Measurements from ENCODE around the gene SDK2.

DNA sequence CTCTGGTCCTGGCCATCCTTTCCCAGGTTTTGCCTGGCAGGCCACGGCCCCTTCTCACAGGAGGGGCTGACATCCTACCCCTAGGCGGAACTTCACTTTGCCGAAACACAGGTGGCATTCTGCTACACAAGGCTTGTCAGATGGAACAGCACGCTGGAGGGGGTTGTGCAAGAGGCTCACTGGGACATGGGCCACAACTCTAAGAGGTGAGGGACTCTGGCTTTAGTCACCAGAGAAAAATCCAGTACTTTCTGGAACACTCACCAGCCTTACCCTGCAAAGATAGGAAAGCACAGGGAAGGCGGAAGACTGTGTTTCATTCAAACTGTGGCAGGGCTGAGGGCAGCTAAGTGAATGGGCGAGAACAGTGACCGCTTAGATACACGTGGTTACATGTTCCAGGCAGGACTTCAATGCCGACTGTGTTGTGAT, 350.7 kb downstream of the SDK2 start:
- TF ChIP-seq, protein P1, sequence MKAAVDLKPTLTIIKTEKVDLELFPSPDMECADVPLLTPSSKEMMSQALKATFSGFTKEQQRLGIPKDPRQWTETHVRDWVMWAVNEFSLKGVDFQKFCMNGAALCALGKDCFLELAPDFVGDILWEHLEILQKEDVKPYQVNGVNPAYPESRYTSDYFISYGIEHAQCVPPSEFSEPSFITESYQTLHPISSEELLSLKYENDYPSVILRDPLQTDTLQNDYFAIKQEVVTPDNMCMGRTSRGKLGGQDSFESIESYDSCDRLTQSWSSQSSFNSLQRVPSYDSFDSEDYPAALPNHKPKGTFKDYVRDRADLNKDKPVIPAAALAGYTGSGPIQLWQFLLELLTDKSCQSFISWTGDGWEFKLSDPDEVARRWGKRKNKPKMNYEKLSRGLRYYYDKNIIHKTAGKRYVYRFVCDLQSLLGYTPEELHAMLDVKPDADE (IDR thresholded peaks at IDR 0.05) = no peak
- TF ChIP-seq EZH2 (IDR thresholded peaks at IDR 0.05; ENCODE audit: low read depth, unreplicated experiment) = no peak
- TF ChIP-seq, protein P2, sequence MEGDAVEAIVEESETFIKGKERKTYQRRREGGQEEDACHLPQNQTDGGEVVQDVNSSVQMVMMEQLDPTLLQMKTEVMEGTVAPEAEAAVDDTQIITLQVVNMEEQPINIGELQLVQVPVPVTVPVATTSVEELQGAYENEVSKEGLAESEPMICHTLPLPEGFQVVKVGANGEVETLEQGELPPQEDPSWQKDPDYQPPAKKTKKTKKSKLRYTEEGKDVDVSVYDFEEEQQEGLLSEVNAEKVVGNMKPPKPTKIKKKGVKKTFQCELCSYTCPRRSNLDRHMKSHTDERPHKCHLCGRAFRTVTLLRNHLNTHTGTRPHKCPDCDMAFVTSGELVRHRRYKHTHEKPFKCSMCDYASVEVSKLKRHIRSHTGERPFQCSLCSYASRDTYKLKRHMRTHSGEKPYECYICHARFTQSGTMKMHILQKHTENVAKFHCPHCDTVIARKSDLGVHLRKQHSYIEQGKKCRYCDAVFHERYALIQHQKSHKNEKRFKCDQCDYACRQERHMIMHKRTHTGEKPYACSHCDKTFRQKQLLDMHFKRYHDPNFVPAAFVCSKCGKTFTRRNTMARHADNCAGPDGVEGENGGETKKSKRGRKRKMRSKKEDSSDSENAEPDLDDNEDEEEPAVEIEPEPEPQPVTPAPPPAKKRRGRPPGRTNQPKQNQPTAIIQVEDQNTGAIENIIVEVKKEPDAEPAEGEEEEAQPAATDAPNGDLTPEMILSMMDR (conservative IDR thresholded peaks at IDR 0.05; ENCODE audit: low read depth in 2 of 2) = no peak
- TF ChIP-seq POLR2AphosphoS5 (IDR thresholded peaks at IDR 0.05; ENCODE audit: low read depth) = no peak
- TF ChIP-seq, protein P3, sequence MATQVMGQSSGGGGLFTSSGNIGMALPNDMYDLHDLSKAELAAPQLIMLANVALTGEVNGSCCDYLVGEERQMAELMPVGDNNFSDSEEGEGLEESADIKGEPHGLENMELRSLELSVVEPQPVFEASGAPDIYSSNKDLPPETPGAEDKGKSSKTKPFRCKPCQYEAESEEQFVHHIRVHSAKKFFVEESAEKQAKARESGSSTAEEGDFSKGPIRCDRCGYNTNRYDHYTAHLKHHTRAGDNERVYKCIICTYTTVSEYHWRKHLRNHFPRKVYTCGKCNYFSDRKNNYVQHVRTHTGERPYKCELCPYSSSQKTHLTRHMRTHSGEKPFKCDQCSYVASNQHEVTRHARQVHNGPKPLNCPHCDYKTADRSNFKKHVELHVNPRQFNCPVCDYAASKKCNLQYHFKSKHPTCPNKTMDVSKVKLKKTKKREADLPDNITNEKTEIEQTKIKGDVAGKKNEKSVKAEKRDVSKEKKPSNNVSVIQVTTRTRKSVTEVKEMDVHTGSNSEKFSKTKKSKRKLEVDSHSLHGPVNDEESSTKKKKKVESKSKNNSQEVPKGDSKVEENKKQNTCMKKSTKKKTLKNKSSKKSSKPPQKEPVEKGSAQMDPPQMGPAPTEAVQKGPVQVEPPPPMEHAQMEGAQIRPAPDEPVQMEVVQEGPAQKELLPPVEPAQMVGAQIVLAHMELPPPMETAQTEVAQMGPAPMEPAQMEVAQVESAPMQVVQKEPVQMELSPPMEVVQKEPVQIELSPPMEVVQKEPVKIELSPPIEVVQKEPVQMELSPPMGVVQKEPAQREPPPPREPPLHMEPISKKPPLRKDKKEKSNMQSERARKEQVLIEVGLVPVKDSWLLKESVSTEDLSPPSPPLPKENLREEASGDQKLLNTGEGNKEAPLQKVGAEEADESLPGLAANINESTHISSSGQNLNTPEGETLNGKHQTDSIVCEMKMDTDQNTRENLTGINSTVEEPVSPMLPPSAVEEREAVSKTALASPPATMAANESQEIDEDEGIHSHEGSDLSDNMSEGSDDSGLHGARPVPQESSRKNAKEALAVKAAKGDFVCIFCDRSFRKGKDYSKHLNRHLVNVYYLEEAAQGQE (IDR thresholded peaks at IDR 0.05; ENCODE audit: unreplicated experiment) = no peak
